AG04449 (cell line): Measurements from ENCODE around the gene CALCR.

Source experiments
- CTCF ChIA-PET: fragments of 350-600 bp; formaldehyde crosslinking; extraction: SDS; loops from one replicate; lab custom pipeline; 2021; ENCODE audit warnings: antibody characterized with exemption; lab: Yijun Ruan, JAX
- POLR2A ChIA-PET: fragments of 400-600, 350-600 bp; formaldehyde crosslinking; extraction: SDS; loops from one replicate; lab custom pipeline; 2020; ENCODE audit warnings: antibody characterized with exemption, inconsistent platforms; lab: Yijun Ruan, JAX
- DNase-seq: peaks from one replicate; pipeline ENCODE4 v3.0.0-alpha.2; 2010; ENCODE audit warnings: low read depth, low spot score
- H3K4me3 ChIP-seq: 2 replicates; pipeline ENCODE4 v1.5.1; 2011; ENCODE audit warnings: low read depth, mild to moderate bottlenecking, control low read depth, low read length
- TF ChIP-seq, protein P1 (sequence below): IDR thresholded peaks from one replicate; pipeline ENCODE4 v1.5.1; 2011; ENCODE audit warnings: mild to moderate bottlenecking, moderate library complexity, low read length, control low read depth, inconsistent platforms; ENCODE audit not compliant: insufficient read depth; ENCODE audit errors: missing control alignments

The CALCR gene

DNA sequence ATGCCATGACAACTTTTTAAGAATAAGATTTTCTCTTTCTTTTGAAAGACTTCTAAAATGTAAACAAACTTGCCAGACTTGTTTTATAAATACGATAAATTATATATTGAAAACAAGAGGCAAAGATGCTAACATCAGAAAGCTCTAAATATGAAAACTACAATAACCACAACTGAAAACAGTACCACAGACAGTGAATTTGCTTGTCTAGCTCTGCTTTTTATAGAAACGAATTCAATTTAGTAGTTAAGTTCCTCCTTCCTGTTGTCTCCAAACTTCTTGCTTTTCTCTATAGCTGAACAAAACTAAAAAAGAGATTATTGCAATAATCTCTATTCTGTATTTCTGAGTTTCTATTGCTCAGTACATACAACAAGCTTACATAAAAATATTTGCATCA, 147.4 kb downstream of the CALCR start:
- DNase-seq = no peak
- POLR2A ChIA-PET = no interaction called here
- CTCF ChIA-PET = no interaction called here
- H3K4me3 ChIP-seq = no peak overlapping the region
- TF ChIP-seq, protein P1, sequence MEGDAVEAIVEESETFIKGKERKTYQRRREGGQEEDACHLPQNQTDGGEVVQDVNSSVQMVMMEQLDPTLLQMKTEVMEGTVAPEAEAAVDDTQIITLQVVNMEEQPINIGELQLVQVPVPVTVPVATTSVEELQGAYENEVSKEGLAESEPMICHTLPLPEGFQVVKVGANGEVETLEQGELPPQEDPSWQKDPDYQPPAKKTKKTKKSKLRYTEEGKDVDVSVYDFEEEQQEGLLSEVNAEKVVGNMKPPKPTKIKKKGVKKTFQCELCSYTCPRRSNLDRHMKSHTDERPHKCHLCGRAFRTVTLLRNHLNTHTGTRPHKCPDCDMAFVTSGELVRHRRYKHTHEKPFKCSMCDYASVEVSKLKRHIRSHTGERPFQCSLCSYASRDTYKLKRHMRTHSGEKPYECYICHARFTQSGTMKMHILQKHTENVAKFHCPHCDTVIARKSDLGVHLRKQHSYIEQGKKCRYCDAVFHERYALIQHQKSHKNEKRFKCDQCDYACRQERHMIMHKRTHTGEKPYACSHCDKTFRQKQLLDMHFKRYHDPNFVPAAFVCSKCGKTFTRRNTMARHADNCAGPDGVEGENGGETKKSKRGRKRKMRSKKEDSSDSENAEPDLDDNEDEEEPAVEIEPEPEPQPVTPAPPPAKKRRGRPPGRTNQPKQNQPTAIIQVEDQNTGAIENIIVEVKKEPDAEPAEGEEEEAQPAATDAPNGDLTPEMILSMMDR = no peak

DNA sequence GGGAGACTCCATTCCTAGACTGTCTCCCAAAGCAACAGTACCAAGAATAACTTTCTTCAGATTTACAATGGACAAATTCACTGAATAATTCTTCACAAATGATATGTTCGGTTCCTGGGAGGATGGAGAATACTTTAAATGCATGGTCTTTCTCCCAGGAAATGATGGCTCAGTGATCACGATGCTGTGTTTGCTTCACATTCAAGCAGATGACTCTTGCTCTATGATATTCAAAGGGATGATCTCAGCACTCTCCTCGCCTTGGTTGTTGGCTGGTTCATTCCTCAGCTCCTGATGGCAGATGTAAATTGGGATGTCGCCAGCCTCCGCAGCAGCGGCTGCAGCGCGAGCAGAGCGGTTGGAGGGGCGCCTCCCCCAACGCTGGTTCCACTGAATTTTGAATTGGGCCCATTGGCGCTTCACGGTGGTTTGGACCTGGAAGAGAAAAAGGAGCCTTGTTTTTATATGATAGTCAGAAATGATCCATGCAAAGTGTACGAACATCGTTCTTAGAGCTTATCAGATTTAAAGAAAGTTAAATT, 148.3 kb downstream of the CALCR start:
- TF ChIP-seq, protein P1 = no peak
- POLR2A ChIA-PET = no interaction called here
- DNase-seq = no peak
- CTCF ChIA-PET = no interaction called here
- no peak overlapping the region for H3K4me3 ChIP-seq

DNA sequence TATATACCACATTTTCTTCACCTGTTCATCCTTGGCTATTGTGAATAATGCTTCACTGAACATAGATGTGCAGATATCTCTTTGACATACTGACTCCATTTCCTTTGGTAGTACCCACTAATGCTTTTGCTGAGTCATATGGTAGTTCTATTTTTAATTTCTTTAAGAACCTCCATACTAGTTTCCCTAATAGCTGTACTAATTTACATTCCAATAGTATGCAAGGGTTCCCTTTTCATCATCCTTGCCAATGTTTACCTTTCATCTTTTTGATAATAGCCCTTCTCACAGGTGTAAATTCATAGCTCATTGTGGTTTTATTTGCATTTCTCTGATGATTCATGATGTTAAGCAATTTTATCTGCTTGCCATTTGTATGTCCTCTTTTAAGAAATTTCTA, 159.9 kb downstream of the CALCR start:
- H3K4me3 ChIP-seq = no peak overlapping the region
- CTCF ChIA-PET = no interaction called here
- POLR2A ChIA-PET = no interaction called here
- DNase-seq = no peak
- TF ChIP-seq, protein P1 = no peak

DNA sequence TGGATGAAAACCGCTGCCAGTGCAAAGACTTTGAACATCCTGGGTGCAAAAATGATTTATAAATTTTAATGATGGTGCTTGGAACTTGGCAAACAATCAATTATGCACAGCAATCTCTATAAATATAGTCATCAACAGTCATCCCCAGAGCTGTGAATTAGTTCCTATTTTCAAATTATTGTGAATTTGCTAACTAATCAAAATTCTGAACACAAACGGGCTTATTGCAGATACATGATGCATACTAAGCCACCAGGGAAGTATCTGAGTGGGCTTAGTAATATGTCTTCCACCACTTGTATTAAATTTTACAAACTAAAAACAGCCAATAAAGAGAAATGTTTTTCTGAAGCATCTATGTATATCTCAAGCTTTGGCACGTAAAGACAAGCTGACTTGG, 165.2 kb downstream of the CALCR start:
- ChIA-PET POLR2A (no interaction called here), CTCF (interaction anchor here (1.2 kb wide), 1 partner anchor 35 kb away, joined by 3 read pairs; no protein-coding TSS in a partner anchor)

DNA sequence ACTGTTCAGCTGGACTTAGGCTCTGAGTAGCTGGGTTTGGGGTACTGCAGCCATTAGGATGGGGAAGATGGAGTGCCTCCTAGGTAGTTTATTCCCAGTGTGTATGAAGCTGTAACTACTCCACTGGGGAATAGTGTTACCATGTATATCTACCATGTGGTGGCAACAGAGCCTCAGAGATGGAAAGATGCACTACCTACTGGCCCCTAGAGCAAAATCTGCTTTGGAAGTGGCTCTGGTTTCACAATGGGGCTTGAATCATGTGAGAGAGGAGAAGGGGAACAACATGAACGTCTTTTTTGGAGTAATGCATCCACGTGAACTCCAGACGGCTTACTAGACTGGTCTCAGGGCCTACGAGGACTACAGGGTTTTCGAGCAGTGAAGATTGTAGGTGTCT, 167.3 kb downstream of the CALCR start:
- CTCF ChIA-PET = no interaction called here
- POLR2A ChIA-PET = no interaction called here
- no peak overlapping the region for H3K4me3 ChIP-seq

More for the DNA sequence above, 165.2 kb downstream of the CALCR start:
- DNase-seq = no peak
- TF ChIP-seq, protein P1 = no peak
- H3K4me3 ChIP-seq = no peak overlapping the region

DNA sequence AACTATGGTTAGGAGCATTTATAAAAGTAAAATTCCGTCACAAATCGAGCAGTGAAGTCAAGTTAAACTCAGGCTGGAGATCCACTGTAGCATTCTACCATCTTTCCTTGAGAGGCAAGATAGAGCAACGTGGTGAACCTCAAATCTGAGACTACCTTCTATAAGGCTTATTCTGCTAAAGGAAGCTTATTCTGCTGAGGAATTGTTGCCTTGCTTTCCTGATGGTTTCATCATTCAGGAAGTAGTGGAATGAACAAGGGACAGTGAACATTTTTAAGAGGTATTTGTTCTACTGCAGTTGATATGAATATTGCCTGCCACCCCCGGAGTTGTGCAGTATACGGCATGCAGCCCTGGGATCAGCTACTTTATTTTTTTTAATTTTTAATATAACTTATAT, 171.6 kb downstream of the CALCR start:
- ChIA-PET CTCF (no interaction called here), POLR2A (no interaction called here)
- H3K4me3 ChIP-seq = no peak overlapping the region
- TF ChIP-seq, protein P1 = no peak
- no peak for DNase-seq

More for the DNA sequence above, 167.3 kb downstream of the CALCR start:
- no peak for DNase-seq
- TF ChIP-seq, protein P1 = no peak
